ENCODE data around the gene MOSMO.

The MOSMO gene

GRCh38 chr16:21987498-21987897 is 20.4 kb upstream of the MOSMO start:
- TF ChIP-seq CTCF (IDR thresholded peaks at IDR 0.05; ENCODE audit: control extremely low read depth, extremely low read depth, low read depth, missing control alignments) = no peak
- POLR2A ChIA-PET = no interaction called here
- CTCF ChIA-PET = interaction anchor here (7.8 kb wide), 1 partner anchor 91 kb away, joined by 71 read pairs; no protein-coding TSS in a partner anchor

GRCh38 chr16:21989133-21989532 is 18.8 kb upstream of the MOSMO start:
- ChIA-PET POLR2A (no interaction called here), CTCF (interaction anchor here (1.4 to 7.8 kb wide), 6 partner anchors 9 to 90 kb away, joined by 3 to 71 read pairs (median 14); no protein-coding TSS in a partner anchor)
- TF ChIP-seq CTCF (IDR thresholded peaks at IDR 0.05; ENCODE audit: control extremely low read depth, extremely low read depth, low read depth, missing control alignments) = no peak
- no peak for DNase-seq (ENCODE audit: extremely low spot score)

More at GRCh38 chr16:21987498-21987897, 20.4 kb upstream of the MOSMO start:
- DNase-seq (ENCODE audit: extremely low spot score) = no peak

GRCh38 chr16:21989751-21990150 is 18.2 kb upstream of the MOSMO start:
- ChIA-PET POLR2A (no interaction called here), CTCF (interaction anchor here (1.4 to 7.8 kb wide), 9 partner anchors 9 to 332 kb away, joined by 3 to 71 read pairs (median 6); no protein-coding TSS in a partner anchor)
- DNase-seq (ENCODE audit: extremely low spot score) = no peak
- no peak for TF ChIP-seq CTCF (IDR thresholded peaks at IDR 0.05; ENCODE audit: control extremely low read depth, extremely low read depth, low read depth, missing control alignments)

- DNase-seq (ENCODE audit: extremely low spot score) = no peak
- POLR2A ChIA-PET = no interaction called here
- CTCF ChIA-PET = interaction anchor here (1.4 to 7.8 kb wide), 12 partner anchors 9 to 333 kb away, joined by 3 to 71 read pairs (median 6); no protein-coding TSS in a partner anchor
- no peak for TF ChIP-seq CTCF (IDR thresholded peaks at IDR 0.05; ENCODE audit: control extremely low read depth, extremely low read depth, low read depth, missing control alignments)
These were observed 17.4 kb upstream of the MOSMO start for GRCh38 chr16:21990381-21990944.

- CTCF ChIA-PET = interaction anchor here (1.4 to 7.8 kb wide), 11 partner anchors 8 to 334 kb away, joined by 3 to 71 read pairs (median 5); no protein-coding TSS in a partner anchor
- POLR2A ChIA-PET = no interaction called here
- no peak for TF ChIP-seq CTCF (IDR thresholded peaks at IDR 0.05; ENCODE audit: control extremely low read depth, extremely low read depth, low read depth, missing control alignments)
- DNase-seq (ENCODE audit: extremely low spot score) = no peak
These were observed 16.3 kb upstream of the MOSMO start for GRCh38 chr16:21991621-21992020.

GRCh38 chr16:21994856-21995465 is 12.9 kb upstream of the MOSMO start:
- POLR2A ChIA-PET = no interaction called here
- DNase-seq (ENCODE audit: extremely low spot score) = no peak
- no peak for TF ChIP-seq CTCF (IDR thresholded peaks at IDR 0.05; ENCODE audit: control extremely low read depth, extremely low read depth, low read depth, missing control alignments)
- CTCF ChIA-PET = interaction anchor here (1.1 to 15.7 kb wide), 3 partner anchors 77 to 84 kb away, joined by 3 to 313 read pairs (median 71); no protein-coding TSS in a partner anchor
